ENCODE measurements around the gene IRF1.

Gene IRF1

GRCh38 chr5:132490484-132491367 lies at the start of gene IRF1:
IRF1 (minus strand) TSS chr5:132490773; CDS start chr5:132489478, 1,295 bp downstream.
- DNase-seq (ENCODE audit: low read depth) = peak; percentile 80
- peak within 1 kb of the TSS; percentile 80 for H3K4me3 ChIP-seq (ENCODE audit: low read depth, low read length)

GRCh38 chr5:132540149-132540548 lies 49.6 kb upstream of the IRF1 start:
- no peak for DNase-seq (ENCODE audit: low read depth)
- TF ChIP-seq, protein P1, sequence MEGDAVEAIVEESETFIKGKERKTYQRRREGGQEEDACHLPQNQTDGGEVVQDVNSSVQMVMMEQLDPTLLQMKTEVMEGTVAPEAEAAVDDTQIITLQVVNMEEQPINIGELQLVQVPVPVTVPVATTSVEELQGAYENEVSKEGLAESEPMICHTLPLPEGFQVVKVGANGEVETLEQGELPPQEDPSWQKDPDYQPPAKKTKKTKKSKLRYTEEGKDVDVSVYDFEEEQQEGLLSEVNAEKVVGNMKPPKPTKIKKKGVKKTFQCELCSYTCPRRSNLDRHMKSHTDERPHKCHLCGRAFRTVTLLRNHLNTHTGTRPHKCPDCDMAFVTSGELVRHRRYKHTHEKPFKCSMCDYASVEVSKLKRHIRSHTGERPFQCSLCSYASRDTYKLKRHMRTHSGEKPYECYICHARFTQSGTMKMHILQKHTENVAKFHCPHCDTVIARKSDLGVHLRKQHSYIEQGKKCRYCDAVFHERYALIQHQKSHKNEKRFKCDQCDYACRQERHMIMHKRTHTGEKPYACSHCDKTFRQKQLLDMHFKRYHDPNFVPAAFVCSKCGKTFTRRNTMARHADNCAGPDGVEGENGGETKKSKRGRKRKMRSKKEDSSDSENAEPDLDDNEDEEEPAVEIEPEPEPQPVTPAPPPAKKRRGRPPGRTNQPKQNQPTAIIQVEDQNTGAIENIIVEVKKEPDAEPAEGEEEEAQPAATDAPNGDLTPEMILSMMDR (IDR thresholded peaks at IDR 0.05; ENCODE audit: low read depth, low read length, missing control alignments) = no peak
- H3K4me3 ChIP-seq (ENCODE audit: low read depth, low read length) = no peak overlapping the region

More at GRCh38 chr5:132490484-132491367, at the start of gene IRF1:
- TF ChIP-seq, protein P1 (IDR thresholded peaks at IDR 0.05; ENCODE audit: low read depth, low read length, missing control alignments) = no peak

DNA sequence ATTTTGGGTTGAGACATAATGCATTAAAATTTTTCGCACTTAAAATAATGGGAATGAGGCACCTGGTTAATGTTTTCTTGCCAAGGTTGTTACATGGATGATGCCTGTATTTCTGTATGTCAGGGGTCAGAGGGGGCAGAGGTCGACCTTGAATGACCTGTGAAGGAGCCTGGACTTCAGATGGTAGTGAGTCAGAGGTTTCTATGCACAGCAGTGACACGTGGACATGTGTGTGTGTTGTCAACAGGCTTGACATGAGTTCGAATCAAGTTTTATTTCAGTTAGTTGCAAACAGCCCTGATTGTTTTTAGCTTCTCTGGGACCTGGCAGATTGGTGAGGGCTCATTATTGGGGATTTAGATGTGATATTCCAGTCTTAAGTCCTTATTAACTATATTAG lies 49.1 kb upstream of the IRF1 start:
- H3K4me3 ChIP-seq (ENCODE audit: low read depth, low read length) = no peak overlapping the region
- DNase-seq (ENCODE audit: low read depth) = no peak
- TF ChIP-seq, protein P1 (IDR thresholded peaks at IDR 0.05; ENCODE audit: low read depth, low read length, missing control alignments) = no peak

DNA sequence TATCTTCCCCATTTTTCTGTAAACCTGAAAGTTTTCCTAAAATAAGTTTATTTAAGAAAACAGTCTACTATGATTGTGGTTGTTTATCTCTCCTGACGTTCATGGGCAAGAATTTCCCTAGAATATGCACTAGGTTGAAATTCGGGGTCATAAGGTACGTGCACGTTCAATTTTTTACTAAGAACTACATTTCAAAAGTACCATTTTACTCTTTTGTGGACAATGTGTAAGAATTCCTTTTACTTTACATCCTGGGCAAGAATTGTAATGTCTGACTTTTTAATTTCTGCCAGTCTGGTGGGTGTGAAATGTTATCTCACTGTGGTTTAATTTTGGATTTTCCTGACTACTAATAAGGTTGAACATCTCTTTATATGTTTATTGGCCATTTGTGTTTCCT lies 40.4 kb upstream of the IRF1 start:
- TF ChIP-seq, protein P1 (IDR thresholded peaks at IDR 0.05; ENCODE audit: low read depth, low read length, missing control alignments) = no peak
- DNase-seq (ENCODE audit: low read depth) = no peak
- H3K4me3 ChIP-seq (ENCODE audit: low read depth, low read length) = no peak overlapping the region

GRCh38 chr5:132528866-132529634 lies 38.5 kb upstream of the IRF1 start:
- H3K4me3 ChIP-seq (ENCODE audit: low read depth, low read length) = no peak overlapping the region
- TF ChIP-seq, protein P1 (IDR thresholded peaks at IDR 0.05; ENCODE audit: low read depth, low read length, missing control alignments) = no peak
- DNase-seq (ENCODE audit: low read depth) = no peak

DNA sequence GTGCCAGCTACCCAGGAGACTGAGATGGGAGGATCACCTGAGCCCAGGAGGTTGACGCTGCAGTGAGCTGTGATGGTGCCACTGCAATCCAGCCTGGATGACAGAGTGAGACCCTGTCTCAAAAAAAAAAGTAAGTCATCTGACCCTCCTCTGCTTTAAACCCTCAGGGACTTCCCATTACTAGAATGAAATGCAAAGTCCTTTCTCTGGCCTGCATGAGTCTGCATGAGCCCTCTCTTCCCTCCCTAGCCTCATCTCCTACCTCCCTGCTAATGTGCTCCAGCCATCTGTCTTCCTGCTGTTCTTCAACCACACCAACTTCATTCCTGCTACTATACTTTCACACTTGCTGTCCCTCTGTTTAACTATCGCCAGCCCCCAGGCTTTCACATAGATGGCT lies 37.4 kb upstream of the IRF1 start:
- TF ChIP-seq, protein P1 (IDR thresholded peaks at IDR 0.05; ENCODE audit: low read depth, low read length, missing control alignments) = no peak
- H3K4me3 ChIP-seq (ENCODE audit: low read depth, low read length) = no peak overlapping the region
- no peak for DNase-seq (ENCODE audit: low read depth)

All from GM12864 (cell line).